GM12873 (cell line): Measurements from ENCODE around the gene NCKAP5.

Experiments
- TF ChIP-seq, protein P1 (sequence below): IDR thresholded peaks from 2 replicates; pipeline ENCODE4 v1.5.1; 2012; ENCODE audit warnings: low read depth, mild to moderate bottlenecking, moderate library complexity, low read length, control low read depth; ENCODE audit not compliant: insufficient read depth; ENCODE audit errors: missing control alignments

The NCKAP5 gene

DNA sequence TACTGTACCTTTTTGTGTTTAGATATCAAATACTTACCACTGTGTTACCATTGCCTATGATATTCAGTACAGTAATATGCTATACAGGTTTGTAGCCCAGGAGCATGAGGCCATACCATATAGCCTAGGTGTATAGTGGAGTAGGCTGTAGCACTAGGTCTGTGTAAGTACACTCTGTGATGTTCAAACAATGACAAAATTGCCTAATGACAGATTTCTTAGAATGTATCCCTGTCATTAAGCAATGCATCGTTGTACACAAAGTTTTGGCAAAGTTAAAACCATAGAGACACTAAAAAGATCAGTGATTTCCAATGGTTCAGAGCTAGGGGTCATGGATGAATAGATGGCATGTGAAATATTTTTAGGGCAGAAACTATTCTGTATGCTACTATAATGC lies 415.5 kb downstream of the NCKAP5 start:
- TF ChIP-seq, protein P1, sequence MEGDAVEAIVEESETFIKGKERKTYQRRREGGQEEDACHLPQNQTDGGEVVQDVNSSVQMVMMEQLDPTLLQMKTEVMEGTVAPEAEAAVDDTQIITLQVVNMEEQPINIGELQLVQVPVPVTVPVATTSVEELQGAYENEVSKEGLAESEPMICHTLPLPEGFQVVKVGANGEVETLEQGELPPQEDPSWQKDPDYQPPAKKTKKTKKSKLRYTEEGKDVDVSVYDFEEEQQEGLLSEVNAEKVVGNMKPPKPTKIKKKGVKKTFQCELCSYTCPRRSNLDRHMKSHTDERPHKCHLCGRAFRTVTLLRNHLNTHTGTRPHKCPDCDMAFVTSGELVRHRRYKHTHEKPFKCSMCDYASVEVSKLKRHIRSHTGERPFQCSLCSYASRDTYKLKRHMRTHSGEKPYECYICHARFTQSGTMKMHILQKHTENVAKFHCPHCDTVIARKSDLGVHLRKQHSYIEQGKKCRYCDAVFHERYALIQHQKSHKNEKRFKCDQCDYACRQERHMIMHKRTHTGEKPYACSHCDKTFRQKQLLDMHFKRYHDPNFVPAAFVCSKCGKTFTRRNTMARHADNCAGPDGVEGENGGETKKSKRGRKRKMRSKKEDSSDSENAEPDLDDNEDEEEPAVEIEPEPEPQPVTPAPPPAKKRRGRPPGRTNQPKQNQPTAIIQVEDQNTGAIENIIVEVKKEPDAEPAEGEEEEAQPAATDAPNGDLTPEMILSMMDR: no peak

DNA sequence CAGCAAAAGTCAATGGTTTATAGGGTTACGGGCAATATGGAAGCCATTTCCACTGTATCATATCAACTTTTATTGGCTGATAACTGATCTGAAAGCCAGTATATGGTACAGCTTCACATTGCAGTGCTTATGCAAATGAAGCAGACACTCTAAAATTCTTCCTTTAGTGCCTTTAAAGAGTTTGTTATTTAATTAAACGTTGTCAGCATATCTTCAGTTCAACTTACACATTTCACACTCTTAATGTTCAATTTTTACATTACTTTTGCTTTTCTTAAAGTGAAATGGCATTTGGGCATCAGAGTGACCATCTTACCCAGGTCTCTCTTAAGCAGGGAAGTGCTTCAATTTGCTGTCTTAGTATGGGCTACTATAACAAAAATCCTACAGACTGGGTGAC lies 420.1 kb downstream of the NCKAP5 start:
- TF ChIP-seq, protein P1: no peak

DNA sequence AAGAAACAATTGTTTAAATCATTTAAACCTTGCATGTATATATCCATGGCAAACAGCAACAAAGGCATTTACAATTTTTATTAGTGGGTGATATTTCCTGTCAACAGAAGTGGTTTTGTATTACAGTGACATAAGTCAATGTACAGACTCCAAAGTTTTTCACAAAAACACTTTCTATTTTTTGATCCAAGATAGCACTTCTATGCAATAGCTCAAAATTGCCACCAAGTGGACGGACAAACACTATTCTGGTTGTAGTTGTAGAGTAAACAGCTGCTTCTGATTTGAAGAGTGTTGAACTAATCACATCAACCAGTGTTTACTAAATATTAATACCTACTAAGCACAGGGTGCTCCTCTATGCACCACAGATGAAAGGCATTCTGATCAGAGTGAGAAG lies 421.4 kb downstream of the NCKAP5 start:
- TF ChIP-seq, protein P1: no peak

DNA sequence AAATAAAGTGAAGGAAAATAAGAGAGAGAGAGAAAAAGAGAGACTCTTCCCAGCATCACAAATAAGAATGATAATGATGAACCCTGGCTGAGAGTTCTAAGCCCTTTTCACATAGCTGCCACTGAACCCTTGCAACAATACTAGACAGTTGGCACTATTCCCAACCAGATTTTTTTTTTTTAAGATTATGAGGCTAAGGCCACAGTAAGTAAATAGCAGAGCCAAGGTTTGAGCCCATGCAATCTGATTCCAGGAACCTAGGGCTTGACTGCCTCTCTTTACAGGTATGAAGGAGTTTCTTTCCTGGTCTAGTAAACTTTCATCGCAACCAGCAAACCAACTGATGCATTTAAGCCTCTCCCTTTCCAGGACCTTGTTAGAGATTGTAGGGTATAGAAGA lies 424.6 kb downstream of the NCKAP5 start:
- TF ChIP-seq, protein P1: no peak

DNA sequence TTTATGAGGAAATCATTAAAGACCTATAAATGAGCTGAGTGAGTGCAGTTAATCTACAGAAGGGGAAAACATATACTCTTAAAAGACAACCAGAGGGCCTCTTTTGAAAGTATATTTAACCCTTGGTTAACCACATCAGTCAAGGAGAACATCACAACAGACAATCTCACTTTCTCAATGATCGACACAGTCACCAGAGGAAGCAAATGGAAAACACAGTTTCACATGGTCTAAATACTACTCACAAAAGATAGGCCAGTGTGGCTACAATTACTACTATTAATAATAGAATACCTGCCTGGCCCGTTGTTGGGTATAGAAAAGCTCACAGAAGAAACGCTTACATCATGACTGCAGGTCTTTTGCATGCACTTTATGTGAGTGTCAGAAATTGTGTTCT lies 426.2 kb downstream of the NCKAP5 start:
- TF ChIP-seq, protein P1: no peak

DNA sequence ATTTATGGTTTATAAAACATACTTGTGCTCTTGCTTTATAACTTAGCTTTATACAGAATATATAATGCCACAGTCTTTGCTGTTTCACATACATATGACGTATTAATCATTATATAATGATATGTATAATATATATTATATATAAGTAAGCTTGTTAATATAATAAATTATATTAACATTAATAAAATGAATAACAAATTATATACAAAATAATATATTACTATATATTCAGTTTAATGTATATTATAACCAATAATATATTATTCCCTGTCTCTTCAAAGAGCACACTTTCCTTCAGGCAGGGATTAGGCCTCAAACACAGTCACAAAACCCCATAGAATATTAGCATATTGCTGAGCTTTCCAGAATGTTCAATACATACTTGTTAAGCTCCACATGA lies 427.6 kb downstream of the NCKAP5 start:
- TF ChIP-seq, protein P1: no peak

DNA sequence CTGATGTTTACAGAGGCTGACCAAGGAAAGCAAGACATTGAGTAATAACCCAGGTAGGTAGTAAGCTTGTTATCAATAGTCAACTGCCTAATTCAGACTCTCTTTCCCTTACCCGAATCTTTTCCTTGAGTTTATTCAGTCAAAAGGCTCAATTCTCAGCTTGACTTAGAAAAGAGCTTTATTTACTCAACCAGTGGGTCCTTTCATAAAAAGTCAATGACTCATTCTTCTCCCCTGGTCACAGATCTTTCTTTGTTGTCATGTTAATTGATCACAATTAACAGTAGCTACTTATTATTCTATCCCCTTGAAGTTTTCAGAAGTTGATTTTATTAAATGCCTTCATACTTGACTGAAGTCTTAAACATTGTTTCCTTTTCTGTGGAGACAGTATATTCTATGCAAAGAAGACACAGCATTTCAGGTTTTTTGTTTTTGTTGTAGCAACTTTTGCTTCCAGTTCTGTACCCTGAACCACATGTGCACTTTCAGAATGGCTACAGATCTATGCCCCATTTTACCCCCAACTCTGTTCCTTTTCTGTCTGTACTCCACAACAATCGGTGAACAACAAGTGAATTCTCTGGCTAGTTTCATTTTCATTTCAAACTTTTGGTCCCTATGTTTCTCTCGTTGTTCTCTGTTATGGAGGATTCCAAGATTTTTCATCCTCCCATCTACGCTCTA lies 428.3 kb downstream of the NCKAP5 start:
- TF ChIP-seq, protein P1: no peak

DNA sequence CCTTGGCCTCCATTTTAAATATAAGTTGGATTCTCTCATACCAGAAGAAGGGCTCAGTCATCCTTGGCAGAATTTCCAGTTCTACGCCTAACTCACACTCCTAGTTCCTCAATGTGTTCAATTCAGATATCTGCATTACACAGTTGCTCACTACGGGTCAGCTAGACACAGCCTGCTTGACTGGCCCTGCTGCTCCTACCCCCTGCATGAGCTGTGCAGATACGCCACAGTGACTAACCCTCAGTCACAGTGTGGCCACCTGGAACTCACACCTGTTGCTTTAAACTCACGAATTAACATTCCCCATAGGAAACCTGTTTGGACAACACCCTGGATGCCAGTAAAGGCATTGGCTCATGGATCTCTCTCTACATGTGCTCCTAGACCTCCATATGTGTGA lies 429.6 kb downstream of the NCKAP5 start:
- TF ChIP-seq, protein P1: no peak
